ENCODE results near the gene PHACTR3.

PHACTR3 gene

DNA sequence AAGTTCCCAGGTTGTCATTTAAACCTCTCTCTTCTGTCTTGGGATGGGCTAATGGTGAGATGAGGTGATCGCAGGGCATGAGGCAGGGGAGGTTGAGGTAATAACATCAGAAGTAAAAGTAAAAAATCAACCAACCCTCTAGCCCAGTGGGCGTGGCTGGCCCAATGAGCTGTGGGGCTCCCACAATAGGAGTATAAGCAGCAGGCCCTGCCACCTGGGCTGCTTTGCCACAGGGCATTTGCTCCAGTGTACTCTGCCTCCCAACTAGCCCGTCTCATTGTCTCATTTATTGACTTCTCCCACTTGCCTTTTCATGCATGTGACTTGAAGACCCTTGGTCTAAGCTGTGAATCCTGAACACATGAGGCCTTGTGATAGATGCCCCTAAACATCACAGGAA lies 62.8 kb downstream of the PHACTR3 start:
- H3K4me3 ChIP-seq (ENCODE audit: control insufficient read depth, low read depth, low read length) = no peak overlapping the region
- no peak for DNase-seq (ENCODE audit: low read depth)
- TF ChIP-seq, protein P1, sequence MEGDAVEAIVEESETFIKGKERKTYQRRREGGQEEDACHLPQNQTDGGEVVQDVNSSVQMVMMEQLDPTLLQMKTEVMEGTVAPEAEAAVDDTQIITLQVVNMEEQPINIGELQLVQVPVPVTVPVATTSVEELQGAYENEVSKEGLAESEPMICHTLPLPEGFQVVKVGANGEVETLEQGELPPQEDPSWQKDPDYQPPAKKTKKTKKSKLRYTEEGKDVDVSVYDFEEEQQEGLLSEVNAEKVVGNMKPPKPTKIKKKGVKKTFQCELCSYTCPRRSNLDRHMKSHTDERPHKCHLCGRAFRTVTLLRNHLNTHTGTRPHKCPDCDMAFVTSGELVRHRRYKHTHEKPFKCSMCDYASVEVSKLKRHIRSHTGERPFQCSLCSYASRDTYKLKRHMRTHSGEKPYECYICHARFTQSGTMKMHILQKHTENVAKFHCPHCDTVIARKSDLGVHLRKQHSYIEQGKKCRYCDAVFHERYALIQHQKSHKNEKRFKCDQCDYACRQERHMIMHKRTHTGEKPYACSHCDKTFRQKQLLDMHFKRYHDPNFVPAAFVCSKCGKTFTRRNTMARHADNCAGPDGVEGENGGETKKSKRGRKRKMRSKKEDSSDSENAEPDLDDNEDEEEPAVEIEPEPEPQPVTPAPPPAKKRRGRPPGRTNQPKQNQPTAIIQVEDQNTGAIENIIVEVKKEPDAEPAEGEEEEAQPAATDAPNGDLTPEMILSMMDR (conservative IDR thresholded peaks at IDR 0.05; ENCODE audit: control insufficient read depth, insufficient read depth, low read depth, low read length) = no peak

DNA sequence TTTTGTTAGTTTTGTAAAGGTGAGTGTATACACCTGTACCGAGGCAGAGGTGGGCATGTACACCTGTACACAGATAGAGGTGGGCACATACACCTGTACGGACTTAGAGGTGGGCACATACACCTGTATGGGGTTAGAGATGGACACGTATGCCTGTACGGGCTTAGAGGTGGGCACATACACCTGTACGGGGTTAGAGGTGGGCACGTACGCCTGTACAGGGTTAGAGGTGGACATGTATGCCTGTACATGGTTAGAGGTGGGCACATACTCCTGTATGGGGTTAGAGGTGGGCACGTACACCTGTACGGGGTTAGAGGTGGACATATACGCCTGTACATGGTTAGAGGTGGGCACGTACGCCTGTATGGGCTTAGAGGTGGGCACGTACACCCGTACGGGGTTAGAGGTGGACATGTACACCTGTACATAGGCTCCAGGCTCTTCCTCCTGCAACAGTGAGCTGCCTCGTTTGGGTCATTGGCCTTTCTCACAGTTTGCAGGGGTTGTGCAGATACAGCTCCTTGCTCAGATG lies 63.7 kb downstream of the PHACTR3 start:
- TF ChIP-seq, protein P1 (conservative IDR thresholded peaks at IDR 0.05; ENCODE audit: control insufficient read depth, insufficient read depth, low read depth, low read length) = no peak
- no peak for DNase-seq (ENCODE audit: low read depth)

GRCh38 chr20:59668926-59669850 lies 64.8 kb downstream of the PHACTR3 start:
- H3K4me3 ChIP-seq (ENCODE audit: control insufficient read depth, low read depth, low read length) = no peak overlapping the region
- no peak for DNase-seq (ENCODE audit: low read depth)
- TF ChIP-seq, protein P1 (conservative IDR thresholded peaks at IDR 0.05; ENCODE audit: control insufficient read depth, insufficient read depth, low read depth, low read length) = no peak

More for the DNA sequence above, 63.7 kb downstream of the PHACTR3 start:
- H3K4me3 ChIP-seq (ENCODE audit: control insufficient read depth, low read depth, low read length) = no peak overlapping the region

DNA sequence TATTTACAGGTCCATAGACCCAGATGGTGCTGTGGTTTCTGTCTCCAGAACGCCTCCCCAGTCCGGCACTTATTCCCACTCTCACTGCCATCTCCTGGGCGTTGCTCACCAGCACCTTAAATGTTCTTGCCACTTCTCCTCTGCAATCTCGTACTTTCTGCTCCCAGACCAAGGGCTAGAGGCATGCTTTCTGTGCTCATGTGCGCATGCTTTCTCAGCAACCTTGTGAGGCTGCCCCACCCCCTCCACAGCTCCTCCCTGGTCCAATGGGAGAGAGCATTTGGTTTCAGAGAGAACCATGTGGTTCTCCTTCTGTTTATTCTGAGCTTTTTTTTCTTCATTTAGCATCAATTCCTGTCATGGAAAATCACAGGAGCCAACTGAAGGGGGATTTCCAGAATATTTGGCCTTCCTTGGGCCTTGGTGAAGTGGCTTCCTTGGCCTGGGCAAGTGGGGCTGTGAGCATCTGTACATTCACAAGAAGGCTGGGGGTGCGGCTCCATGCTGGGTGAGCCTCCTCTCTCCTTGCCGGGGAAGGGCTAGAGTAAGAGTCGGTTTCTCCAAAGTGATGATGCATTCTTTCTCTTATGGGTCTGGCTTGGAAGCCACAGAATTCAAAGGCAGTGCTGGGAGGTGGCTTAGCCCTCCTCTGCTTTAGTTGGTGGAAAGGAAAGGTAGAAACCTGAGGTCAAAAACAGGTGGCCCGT lies 66.6 kb downstream of the PHACTR3 start:
- no peak overlapping the region for H3K4me3 ChIP-seq (ENCODE audit: control insufficient read depth, low read depth, low read length)
- TF ChIP-seq, protein P1 (conservative IDR thresholded peaks at IDR 0.05; ENCODE audit: control insufficient read depth, insufficient read depth, low read depth, low read length) = no peak
- DNase-seq (ENCODE audit: low read depth) = no peak

GRCh38 chr20:59671661-59672471 lies 67.5 kb downstream of the PHACTR3 start:
- DNase-seq (ENCODE audit: low read depth) = no peak
- TF ChIP-seq, protein P1 (conservative IDR thresholded peaks at IDR 0.05; ENCODE audit: control insufficient read depth, insufficient read depth, low read depth, low read length) = no peak
- no peak overlapping the region for H3K4me3 ChIP-seq (ENCODE audit: control insufficient read depth, low read depth, low read length)

DNA sequence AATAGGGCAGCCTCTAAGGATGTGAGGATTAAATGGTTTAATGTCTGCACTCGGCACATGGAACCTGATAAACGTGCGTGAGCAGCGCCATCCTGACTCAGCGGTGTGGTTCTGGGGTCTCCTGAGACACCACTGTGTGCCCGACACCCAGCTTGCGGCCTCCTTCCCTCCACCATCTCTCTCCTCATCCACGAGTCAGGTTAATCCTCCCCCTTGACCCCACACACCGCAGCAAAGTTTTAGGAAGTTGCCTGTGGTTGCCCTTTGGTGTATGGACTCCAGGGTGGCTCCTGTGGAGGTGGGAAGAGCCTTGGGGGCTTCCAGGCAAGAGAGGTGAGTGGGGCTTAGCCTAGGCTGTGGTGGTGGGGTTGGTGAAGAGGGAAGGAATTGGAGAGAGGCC lies 68.2 kb downstream of the PHACTR3 start:
- DNase-seq (ENCODE audit: low read depth) = no peak
- H3K4me3 ChIP-seq (ENCODE audit: control insufficient read depth, low read depth, low read length) = no peak overlapping the region
- TF ChIP-seq, protein P1 (conservative IDR thresholded peaks at IDR 0.05; ENCODE audit: control insufficient read depth, insufficient read depth, low read depth, low read length) = no peak
